Progenitor cell of endocrine pancreas (in vitro differentiated cells): ENCODE results near the gene INMT. TPM values are rescaled to one million over a fixed set of nuclear protein-coding genes. Genes with fewer than 3 reads are reported as not detected.

Experiments used
- DNase-seq: peaks from one replicate; pipeline ENCODE4 v3.0.0; 2021; ENCODE audit warnings: low spot score; ENCODE audit not compliant: unreplicated experiment
- H3K27ac Mint-ChIP-seq: 2 replicates; pipeline ENCODE4 v1.8.0; 2021; ENCODE audit warnings: mild to moderate bottlenecking, moderate library complexity, mixed read lengths
- H3K27me3 Mint-ChIP-seq: 2 replicates; pipeline ENCODE4 v1.8.0; 2021; ENCODE audit warnings: mixed read lengths
- H3K36me3 Mint-ChIP-seq: 2 replicates; pipeline ENCODE4 v1.8.0; 2022; ENCODE audit warnings: mixed read lengths; ENCODE audit not compliant: insufficient read depth
- H3K4me1 Mint-ChIP-seq: 2 replicates; pipeline ENCODE4 v1.8.0; 2021; ENCODE audit warnings: low read depth, mixed read lengths
- H3K4me3 Mint-ChIP-seq: 2 replicates; pipeline ENCODE4 v1.8.0; 2021; ENCODE audit warnings: low read depth, mild to moderate bottlenecking, moderate library complexity, mixed read lengths
- H3K9me3 Mint-ChIP-seq: 2 replicates; pipeline ENCODE4 v1.8.0; 2021; ENCODE audit warnings: low read depth, mixed read lengths
- total RNA-seq: library from RNA; stranded (reverse); gene quantifications from 2 replicates; pipeline ENCODE4 v1.2.1, GENCODE V29; 2021
- TF ChIP-seq, protein P1 (sequence below): fragments of 200-600 bp; sonication (generic); IDR thresholded peaks from one replicate; pipeline ENCODE4 v1.5.0; 2021; ENCODE audit warnings: antibody characterized with exemption, mild to moderate bottlenecking; ENCODE audit not compliant: unreplicated experiment

INMT gene
- total RNA-seq, 1 donor from 2014 or later = 2.9 TPM

DNA sequence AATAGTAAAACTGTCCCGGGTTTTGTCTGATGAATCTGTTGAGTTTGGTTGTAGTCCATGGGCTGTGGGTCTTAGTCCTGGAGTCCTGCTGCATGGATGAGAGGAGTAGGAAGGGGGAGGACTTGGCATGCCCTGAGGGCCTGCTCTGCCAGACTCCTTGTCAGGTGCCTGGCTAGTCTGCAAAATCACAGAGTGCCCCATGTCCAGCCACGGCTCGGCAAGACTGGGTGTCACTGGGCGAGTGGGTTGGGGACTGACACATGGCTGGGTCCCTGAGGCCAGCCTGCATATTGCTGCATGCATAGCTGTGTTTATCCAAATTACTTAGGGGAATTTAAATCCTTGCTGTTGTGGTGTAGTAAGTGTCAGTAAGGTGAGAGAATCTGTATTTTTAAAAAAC, 29.0 kb downstream of the INMT start:
- Mint-ChIP-seq H3K4me1 (no peaks in the 10 kb centered on the region), H3K27ac (no peak overlapping the region), H3K36me3 (peaks cover 30% of the 10 kb centered on the region), H3K9me3 (no peaks in the 10 kb centered on the region), H3K4me3 (no peak overlapping the region), H3K27me3 (no peaks in the 10 kb centered on the region)
- TF ChIP-seq, protein P1, sequence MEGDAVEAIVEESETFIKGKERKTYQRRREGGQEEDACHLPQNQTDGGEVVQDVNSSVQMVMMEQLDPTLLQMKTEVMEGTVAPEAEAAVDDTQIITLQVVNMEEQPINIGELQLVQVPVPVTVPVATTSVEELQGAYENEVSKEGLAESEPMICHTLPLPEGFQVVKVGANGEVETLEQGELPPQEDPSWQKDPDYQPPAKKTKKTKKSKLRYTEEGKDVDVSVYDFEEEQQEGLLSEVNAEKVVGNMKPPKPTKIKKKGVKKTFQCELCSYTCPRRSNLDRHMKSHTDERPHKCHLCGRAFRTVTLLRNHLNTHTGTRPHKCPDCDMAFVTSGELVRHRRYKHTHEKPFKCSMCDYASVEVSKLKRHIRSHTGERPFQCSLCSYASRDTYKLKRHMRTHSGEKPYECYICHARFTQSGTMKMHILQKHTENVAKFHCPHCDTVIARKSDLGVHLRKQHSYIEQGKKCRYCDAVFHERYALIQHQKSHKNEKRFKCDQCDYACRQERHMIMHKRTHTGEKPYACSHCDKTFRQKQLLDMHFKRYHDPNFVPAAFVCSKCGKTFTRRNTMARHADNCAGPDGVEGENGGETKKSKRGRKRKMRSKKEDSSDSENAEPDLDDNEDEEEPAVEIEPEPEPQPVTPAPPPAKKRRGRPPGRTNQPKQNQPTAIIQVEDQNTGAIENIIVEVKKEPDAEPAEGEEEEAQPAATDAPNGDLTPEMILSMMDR = no peak
- no peak for DNase-seq

DNA sequence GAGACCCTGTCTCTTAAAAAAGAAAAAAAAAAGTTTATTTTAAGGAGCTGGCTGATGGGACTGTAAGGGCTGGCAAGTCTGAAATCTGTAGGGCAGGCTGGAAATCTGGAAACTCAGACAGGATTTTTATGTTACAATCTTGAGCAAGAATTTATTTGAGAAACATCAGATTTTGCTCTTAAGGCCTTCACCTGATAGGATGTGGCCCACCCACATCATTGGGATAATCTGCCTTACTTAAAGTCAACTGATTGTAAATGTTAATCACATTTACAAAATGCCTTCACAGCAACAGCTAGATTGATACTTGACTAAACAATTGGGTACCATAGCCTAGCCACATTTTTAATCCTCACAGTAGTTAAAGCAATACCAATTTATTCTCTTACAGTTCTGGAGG, 30.8 kb downstream of the INMT start:
- TF ChIP-seq, protein P1 = no peak
- no peak for DNase-seq
- no peaks in the 10 kb centered on the region for H3K4me1 Mint-ChIP-seq
- H3K4me3 Mint-ChIP-seq = no peak overlapping the region
- H3K27ac Mint-ChIP-seq = no peak overlapping the region
- no peaks in the 10 kb centered on the region for H3K9me3 Mint-ChIP-seq
- H3K36me3 Mint-ChIP-seq = peaks cover 29% of the 10 kb centered on the region
- no peaks in the 10 kb centered on the region for H3K27me3 Mint-ChIP-seq

DNA sequence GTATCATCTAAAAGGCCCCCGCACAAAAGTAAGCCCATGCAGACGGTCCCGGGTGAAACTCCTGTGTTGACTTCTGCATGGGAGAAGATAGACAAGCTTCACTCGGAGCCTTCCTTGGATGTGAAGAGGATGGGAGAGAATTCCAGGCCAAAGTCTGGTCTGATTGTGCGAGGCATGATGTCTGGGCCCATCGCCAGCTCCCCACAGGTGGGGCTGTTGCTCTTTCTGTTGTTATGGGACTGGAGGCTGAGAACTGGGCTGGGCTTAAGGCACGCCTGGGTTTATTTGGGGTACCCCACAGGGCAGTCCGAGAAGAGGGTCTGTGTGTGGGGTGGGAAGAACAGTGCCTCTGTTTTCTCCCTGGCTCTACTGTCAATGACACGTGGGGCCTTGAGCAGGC, 33.9 kb downstream of the INMT start:
- H3K36me3 Mint-ChIP-seq = peaks cover 27% of the 10 kb centered on the region
- H3K27ac Mint-ChIP-seq = no peak overlapping the region
- TF ChIP-seq, protein P1 = no peak
- DNase-seq = no peak
- H3K27me3 Mint-ChIP-seq = no peaks in the 10 kb centered on the region
- H3K4me1 Mint-ChIP-seq = no peaks in the 10 kb centered on the region
- H3K4me3 Mint-ChIP-seq = no peak overlapping the region
- H3K9me3 Mint-ChIP-seq = no peaks in the 10 kb centered on the region

DNA sequence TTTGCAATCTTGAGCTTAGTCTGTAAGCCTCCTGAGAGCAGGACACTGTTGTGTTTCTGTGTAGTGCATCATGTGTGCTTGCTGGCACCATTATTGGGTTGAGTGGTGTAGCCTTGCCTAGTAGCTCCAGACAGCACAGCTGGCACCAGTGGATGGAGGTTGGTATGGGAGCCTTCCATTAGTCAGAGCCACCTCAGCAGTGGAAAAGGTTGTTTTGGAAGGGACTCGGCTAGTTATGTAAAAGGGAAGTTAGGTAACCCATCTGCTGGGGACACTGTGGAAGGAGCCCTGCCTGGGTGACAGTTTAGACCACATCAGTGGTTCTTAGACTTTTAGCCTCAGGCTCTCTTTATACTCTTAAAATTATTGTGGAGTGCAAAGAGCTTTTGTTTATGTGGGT, 35.6 kb downstream of the INMT start:
- no peak for DNase-seq
- Mint-ChIP-seq H3K27ac (no peak overlapping the region), H3K9me3 (no peaks in the 10 kb centered on the region), H3K4me1 (no peaks in the 10 kb centered on the region), H3K4me3 (no peak overlapping the region), H3K36me3 (peaks cover 16% of the 10 kb centered on the region), H3K27me3 (no peaks in the 10 kb centered on the region)
- TF ChIP-seq, protein P1 = no peak

DNA sequence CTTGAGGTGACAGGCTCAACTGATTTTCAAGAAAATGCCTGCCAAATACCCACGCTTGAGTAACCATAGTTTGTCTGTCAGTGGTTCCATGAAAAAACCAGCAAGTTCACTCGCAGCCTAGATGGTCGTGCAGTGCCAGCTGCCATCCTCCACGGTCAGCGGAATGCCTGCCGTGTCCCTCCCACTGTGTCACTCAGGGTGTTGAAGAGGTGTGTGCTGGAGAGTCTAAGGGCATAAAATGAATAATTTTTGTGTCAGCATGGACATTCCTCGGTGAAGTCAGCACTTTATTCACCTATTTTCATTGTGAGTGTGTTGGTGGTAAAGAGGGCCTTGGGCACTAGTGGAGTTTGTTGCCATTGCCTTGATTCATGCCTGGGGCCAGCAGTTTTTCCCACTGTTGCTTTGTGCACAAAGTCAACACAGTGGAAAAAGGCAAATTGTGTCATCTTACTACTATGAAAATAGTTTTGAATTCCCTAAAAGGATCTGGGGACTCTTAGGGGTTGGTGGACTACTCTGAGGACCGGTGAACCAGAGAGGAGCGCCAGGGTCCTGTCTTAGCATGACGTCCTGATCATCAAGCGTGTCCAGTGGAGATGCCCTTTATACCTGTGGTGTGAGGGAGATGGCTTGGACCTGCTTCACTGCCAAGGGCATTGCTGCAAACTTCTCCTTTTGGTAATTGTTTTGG, 36.9 kb downstream of the INMT start:
- peaks cover 12% of the 10 kb centered on the region for H3K36me3 Mint-ChIP-seq
- DNase-seq = no peak
- H3K4me1 Mint-ChIP-seq = no peaks in the 10 kb centered on the region
- H3K4me3 Mint-ChIP-seq = no peak overlapping the region
- TF ChIP-seq, protein P1 = no peak
- no peak overlapping the region for H3K27ac Mint-ChIP-seq
- H3K9me3 Mint-ChIP-seq = no peaks in the 10 kb centered on the region
- H3K27me3 Mint-ChIP-seq = no peaks in the 10 kb centered on the region
